GM10248 (cell line): ENCODE measurements around the gene DDX1.
"Not testable (repeated sequence)": the region's sequence is repeated elsewhere in the genome, so short reads cannot be mapped to it uniquely, and the experiment has no call there.

Experiments
- CTCF ChIA-PET: fragments of 300-600 bp; sonication (Branson Sonifier 250); formaldehyde crosslinking; extraction: SDS; loops from one replicate; lab custom pipeline; 2021; ENCODE audit warnings: antibody characterized with exemption; lab: Yijun Ruan, JAX
- POLR2A ChIA-PET: fragments of 350-650 bp; sonication (Branson Sonifier 250); formaldehyde crosslinking; extraction: SDS; loops from one replicate; lab custom pipeline; 2020; ENCODE audit warnings: antibody characterized with exemption; lab: Yijun Ruan, JAX
- DNase-seq: peaks from one replicate; pipeline ENCODE4 v3.0.0; 2012; ENCODE audit errors: extremely low spot score
- TF ChIP-seq, protein P1 (sequence below): IDR thresholded peaks from 2 replicates; pipeline ENCODE4 v1.5.1; 2012; ENCODE audit warnings: mild to moderate bottlenecking, low read depth; ENCODE audit errors: extremely low read depth, missing control alignments, control extremely low read depth

Gene DDX1

DNA sequence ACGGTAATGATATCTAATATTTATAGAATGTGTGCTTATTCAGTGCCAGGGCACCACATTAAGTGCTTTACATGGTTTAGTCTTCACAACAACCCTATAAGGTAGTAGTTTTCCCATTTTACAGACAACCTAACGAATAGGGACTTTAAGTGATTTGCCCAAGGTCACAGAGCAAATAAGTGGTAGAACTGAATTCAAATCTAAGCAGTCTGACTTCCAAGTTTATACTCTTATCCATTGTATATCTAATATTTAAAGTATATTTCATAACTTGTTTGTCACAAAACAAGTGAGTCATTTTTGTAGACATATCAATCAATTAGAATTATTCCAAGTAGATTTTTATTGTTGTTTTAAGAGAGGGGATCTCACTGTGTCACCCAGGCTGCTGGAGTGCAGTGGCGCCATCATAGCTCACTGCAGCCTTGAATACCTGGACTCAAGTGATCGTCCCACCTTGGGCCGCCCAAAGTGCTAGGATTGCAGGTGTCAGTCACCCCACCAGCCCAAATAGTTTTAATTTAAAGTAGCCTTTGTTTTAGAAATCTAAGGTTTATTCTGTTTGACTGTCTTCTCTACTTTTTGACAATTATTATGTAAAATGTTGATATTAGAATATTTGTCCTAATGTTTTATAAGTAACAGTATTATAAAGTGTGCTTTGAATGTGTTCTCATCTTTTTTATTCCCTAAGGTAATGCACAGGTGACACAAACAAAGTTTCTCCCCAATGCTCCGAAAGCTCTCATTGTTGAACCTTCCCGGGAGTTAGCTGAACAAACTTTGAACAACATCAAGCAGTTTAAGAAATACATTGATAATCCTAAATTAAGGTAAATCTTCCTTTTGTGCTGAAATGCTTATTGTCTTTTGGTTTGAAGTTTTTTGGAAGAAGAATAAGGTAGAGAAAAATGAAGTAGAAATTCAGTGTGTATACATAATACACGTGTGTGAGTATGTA, 15.1 kb downstream of the DDX1 start:
- POLR2A ChIA-PET: interaction anchor here (0.6 kb wide), 1 partner anchor 571 kb away, joined by 3 read pairs; no protein-coding TSS in a partner anchor
- CTCF ChIA-PET: no interaction called here
- no peak for DNase-seq
- TF ChIP-seq, protein P1, sequence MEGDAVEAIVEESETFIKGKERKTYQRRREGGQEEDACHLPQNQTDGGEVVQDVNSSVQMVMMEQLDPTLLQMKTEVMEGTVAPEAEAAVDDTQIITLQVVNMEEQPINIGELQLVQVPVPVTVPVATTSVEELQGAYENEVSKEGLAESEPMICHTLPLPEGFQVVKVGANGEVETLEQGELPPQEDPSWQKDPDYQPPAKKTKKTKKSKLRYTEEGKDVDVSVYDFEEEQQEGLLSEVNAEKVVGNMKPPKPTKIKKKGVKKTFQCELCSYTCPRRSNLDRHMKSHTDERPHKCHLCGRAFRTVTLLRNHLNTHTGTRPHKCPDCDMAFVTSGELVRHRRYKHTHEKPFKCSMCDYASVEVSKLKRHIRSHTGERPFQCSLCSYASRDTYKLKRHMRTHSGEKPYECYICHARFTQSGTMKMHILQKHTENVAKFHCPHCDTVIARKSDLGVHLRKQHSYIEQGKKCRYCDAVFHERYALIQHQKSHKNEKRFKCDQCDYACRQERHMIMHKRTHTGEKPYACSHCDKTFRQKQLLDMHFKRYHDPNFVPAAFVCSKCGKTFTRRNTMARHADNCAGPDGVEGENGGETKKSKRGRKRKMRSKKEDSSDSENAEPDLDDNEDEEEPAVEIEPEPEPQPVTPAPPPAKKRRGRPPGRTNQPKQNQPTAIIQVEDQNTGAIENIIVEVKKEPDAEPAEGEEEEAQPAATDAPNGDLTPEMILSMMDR: no peak

DNA sequence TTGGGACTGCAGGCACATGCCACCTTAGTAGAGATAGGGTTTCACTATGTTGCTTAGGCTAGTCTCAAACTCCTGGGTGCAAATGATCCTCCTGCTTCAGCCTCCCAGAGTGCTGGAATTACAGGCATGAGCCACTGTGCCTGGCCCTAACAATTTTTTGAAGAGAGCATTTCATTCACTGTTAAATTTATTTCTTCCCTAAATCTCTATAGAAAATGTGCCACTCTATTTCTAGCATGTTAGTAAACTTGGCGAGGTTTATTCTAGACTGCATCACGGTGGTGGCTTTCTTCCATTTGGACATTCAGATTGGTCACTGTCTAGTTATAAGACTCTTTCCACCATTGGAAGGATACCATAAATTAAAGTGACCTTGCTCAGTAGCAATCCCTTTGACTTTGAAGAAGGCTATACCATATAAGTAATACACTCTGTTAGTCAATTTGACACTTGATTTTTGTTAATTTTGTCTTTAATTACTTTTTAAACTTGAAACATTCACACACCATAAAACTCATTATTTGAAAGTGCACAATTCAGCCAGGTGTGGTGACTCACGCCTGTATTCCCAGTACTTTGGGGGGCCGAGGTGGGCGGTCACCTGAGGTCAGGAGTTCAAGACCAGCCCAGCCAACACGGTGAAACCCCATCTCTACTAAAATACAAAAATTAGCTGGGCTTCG, 16.2 kb downstream of the DDX1 start:
- POLR2A ChIA-PET: no interaction called here
- DNase-seq: no peak
- CTCF ChIA-PET: no interaction called here
- TF ChIP-seq, protein P1: no peak

DNA sequence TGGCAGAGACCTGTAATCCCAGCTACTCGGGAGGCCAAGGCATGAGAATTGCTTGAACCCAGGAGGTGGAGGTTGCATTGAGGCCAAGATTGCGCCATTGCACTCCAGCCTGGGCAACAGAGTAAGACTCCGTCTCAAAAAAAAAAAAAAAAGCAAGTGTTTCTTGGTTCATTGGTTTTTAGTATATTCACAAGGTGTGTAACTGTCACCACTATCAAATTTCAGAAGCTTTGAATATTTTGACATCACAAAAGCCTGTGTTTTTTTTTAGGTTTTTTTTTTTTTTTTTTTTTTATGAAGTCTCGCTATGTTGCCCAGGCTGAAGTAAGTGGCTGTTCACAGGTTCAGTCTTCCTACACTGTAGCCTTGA, 16.7 kb downstream of the DDX1 start:
- TF ChIP-seq, protein P1: no peak
- ChIA-PET POLR2A (no interaction called here), CTCF (no interaction called here)
- DNase-seq: no peak

DNA sequence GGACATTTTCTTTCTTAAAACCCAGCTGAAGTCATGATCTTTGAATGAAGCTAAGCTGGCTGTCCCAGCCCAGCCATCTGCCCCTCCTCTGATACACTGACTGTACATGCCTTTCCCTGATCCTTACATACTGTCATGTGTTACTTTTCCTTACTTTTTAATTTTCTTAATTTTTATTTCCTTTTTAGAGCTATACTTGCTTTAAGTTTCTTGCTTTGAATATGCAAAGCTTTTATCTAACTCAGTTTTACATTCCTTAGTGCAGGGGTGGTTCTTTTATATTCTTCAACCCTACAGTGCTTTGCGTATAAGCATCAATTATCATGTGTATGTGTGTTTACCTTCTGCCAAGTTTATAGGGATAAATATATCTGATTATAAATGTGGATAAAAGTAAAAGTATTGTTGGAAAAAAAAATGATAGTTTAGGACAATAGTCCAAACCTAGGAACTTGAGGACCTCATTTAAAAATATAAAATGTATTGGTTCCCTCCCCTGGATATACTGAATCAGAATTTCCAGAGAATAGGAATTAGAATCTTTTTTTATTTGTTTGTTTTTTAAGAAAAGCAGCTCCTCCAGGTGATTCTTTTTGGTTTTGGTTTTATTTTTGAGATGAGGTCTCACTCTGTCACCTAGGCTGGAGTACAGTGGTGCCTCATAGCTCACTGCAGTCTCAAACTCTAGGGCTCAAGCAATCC, 17.8 kb downstream of the DDX1 start:
- DNase-seq: no peak
- POLR2A ChIA-PET: no interaction called here
- CTCF ChIA-PET: interaction anchor here (1.1 to 1.3 kb wide), 2 partner anchors 9 to 32 kb away, joined by 3 read pairs; no protein-coding TSS in a partner anchor
- TF ChIP-seq, protein P1: no peak

DNA sequence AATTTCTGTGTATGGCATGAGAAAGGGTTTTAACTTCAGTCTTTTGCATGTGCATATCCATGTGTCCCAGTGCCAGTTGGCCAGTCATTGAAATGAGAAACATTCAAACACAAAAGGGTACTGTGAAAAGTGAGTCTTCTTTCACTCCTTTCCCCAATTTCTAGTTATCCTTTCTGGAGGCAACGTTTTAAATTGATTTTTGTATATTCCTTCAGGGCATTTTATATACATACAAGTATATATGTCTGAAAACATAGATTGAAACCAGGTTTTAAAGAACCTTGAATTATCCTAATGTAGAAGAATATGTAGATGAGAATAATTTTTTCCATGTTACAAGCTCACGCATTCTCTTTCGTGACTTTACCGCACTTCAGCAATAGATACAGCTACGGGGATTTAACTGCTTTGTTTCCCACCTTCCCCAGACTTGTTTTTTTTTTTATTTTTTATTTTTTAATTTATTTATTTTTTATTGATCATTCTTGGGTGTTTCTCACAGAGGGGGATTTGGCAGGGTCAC, 18.8 kb downstream of the DDX1 start:
- no peak for DNase-seq
- POLR2A ChIA-PET: no interaction called here
- TF ChIP-seq, protein P1: no peak
- CTCF ChIA-PET: interaction anchor here (1.3 kb wide), 1 partner anchor 33 kb away, joined by 3 read pairs; no protein-coding TSS in a partner anchor

DNA sequence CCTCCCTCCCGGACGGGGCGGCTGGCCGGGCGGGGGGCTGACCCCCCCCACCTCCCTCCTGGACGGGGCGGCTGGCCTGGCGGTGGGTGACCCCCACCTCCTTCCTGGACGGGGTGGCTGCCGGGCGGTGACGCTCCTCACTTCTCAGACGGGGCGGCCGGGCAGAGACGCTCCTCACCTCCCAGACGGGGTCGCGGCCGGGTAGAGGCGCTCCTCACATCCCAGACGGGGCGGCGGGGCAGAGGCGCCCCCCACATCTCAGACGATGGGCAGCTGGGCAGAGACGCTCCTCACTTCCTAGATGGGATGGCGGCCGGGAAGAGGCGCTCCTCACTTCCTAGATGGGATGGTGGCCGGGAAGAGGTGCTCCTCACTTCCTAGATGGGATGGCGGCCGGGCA, 20.4 kb downstream of the DDX1 start:
- CTCF ChIA-PET, DNase-seq, POLR2A ChIA-PET: not testable (repeated sequence)
